GM21423 (cell line): ENCODE measurements around the gene CCT7.

Source experiments
- ATAC-seq: cut with Tn5 transposase; IDR thresholded peaks from one replicate; pipeline ENCODE4 v1.9.1; 2021; ENCODE audit warnings: mild to moderate bottlenecking, moderate library complexity; ENCODE audit not compliant: unreplicated experiment

Gene CCT7

DNA sequence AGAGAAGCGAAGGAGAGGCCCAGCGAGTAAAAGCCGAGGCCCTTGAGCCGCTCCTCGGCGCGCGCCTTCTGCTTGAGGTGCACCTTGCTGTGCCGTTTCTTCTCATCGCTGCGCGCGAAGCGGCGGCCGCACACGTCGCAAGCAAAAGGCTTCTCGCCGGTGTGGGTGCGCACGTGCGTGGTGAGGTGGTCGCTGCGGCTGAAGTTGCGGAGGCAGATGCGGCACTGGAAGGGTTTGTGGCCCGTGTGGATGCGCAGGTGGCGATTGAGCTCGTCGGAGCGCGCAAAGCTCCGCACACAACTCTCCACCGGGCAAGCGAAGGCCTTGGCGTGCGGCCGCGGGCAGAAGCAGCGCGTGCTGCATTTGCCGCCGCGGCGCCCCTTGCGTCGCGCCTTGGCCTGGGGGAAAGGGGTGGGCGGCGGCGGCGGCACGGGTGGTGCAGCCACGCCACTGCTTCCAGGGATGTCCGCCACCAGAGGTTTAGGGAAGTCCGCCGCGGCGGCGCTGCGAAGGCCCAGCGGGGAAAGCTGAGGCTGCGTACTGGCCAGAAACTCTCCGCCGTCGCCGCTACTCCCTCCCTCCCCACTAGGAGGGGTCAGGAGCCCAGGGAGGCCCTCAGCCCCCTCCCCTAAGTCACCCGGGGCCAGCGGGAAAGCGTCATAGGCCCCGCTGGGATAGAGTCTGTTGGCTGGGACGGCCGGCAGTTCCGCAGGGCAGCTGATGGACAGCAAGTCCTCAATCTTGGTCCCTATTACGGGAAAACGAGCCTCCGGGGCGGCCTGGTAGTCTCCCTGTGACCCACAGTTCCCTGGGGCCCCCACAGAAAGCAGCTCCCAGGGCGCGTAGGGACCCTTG is 57.6 kb downstream of the CCT7 start:
- no peak for ATAC-seq

DNA sequence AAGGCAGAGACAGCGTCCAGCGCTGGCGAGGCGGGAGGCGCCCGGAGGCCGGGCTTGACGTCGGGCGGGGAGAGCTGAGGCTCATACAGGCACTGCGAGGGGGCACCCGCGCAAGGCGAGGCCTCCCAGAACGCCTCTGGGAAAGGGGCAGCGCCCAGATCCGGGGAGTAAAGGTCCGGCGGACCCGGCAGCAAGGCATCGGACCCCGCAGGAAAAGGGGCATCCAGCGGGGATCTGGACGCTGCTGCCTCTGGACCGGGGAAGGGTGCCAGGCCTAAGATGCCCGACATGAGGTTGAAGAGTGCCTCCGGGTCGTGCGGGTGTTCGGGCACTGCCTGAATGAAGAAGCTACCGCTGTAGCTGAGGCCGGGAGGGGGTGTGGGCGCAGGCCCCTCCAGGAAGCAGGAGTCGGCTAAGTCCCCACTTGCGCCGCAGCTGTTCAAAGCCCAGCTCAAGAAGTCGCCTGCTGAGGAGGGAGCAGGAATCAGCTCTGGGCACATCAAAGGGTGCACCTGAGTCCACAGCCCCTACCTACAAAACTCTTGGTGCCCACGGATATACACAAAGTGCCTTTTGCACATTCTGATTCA is 58.3 kb downstream of the CCT7 start:
- ATAC-seq = no peak

DNA sequence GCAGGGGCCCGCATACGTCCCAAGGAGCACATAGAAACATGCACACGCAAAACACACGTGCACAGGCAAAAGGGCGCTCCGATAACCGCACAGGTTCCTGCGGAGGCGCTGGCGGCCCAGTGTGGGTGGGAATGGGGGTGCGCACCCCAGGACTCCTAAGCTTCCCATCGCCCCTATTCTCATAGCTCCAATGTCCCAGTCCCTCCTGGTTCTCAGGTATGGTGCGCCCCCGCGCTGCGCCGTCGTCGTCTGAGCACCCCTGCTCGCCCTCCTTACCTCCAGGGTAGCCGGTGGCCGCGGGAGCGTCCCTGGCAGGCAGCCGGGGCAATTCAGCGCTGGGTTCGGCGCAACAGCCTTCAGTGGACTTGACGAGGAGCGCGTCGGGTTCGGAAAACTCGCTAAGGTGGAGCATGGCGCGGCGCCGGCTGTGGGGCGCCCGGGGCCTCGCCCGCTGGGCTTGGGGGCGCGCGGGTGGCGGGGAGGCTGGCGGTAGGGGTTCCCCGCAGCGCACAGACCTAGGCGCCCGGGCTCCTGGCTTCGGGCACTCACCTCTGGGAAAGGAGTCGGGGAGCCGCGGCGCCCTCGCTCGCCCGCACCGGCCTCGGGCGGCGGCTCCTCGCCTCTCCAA is 58.9 kb downstream of the CCT7 start:
- no peak for ATAC-seq

DNA sequence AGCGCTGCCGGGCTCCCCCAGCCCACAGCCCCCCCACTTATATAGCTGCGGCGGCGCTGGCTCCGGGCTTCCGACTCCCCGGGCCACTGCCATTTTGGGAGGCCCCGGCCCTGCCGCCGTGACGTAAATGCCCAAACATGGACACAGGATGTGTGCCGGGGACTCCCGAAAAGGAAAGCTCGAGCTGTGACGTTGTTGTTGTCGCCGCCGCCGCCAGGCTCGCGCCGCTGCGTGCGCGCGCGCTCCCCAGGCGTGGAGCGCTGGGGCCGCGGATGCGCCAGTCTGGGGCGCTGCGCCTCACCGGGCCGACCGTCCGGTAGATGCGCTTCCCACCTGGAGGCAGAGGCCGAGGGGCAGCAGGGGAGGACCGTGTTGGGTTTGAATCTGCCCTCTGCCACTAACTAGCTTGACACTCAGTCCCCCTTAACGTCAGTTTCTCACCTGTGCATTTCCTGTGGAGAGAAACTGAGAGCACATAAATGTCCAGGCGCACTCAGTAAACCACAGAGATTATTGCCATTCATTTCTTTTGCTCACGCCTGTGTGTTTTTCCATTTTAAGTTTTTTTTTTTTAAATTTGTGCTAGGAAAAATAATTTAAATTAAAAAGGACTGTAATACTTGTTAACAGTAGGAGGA is 59.5 kb downstream of the CCT7 start, which contains the start of gene EGR4:
Gene EGR4 (minus strand): TSS at position 15 of the 638 bp plus-strand sequence. CDS start 231 bp downstream, outside the sequence.
- peak; percentile 90 for ATAC-seq

DNA sequence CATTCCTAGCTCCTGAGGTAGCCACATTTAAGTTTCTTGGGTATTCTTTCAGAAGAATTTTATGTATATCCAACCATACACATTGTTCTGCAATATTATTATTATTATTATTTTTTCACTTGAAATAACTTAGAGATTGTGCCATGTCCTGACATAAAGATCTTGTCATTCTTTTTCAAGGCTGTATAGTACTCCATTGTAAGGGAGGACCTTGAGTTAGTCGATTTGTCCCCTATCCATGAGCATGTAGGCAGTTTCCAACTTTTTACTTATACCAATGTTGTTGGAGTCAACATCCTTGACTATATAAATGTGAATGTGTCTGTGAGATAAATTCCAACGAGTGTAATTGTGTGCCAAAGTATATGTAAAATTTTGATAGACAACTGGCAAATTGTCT is 60.1 kb downstream of the CCT7 start:
- no peak for ATAC-seq

DNA sequence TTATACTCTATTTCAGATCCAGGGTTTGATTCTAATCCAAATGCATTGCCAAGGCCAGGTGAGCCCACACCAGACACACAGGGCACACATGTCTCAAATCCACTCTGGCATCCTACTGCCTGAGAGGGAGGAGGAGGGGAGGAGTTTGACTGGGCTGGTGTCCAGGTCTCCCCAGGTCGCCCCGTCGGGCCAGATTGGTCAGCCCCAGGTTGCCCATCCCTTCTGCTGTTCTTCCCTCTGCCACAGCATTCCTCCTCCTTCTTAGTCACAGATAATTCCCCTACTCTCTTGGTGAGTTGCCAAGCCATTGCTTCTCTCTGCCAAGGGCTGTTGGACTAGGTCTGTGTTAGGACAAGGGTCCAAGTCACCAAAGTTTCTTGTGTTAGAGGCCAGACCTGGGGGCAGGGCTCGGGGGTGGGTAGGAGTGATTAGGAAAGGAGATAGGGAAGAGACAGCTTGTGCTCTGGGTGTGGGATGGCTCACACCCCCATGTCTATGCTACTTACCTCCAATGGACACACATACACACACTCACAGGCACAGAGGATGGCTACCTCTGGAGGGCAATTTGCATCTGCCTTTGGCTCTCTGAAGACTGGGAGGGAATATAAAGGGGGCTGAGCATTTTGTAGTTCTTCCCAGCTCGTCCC is 61.8 kb downstream of the CCT7 start:
- no peak for ATAC-seq

DNA sequence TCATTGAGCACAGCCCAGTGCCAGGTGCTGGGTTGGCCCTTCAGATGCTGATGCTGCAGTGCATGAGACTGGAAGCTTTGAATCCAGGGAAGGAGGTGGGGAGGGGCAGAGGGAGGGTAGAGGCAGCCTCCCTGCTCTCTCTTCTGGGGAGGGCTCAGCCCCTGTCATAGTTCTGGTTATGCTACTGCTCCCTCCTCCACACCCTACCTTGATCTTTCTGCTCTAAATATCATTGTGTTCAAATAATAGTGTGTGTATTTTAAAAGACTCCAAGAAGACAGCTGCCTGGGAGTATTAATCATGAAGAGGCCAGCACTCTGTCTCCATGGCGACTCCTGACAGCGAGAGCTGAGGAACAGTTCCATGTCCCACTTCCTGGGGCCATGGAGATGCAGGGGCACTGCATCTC is 63.0 kb downstream of the CCT7 start:
- no peak for ATAC-seq

DNA sequence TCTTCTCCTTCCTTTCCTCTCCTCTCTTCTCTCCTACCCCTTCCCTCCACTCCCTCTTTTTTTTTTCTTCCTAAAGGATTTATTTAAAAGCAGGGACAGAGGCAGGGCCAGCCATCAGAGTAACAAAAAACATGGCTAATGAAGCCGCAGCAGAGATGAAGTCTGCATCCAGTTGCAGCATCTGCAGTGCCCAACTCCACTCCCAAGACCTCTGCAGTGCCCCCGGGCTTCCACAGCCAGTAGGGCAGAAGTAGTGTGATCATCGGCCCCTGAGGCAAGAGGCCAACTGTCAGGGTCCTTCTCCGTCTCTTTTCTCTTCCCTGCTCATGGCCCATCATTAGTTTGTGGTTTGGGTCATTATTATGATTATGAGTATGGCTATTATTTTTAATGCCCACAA is 63.5 kb downstream of the CCT7 start:
- no peak for ATAC-seq

DNA sequence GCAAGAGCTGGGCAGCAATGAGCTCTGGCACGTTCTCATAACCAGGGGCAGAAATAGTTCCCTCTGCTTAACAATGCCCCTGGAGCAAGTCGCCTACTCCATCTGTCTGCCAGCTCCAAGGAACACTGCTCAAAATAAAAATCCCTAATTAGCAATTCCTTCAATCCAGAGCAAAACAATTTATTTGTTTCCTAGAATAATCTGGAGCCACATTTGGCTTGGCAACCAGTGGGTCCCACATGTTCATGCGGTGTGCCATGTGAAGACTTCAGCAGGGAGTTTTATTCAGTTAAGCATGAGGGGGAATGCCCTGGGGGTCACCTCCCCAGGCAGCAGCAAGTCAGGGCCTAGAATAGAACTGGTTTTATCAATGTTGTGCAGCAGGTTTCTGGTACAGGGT is 66.8 kb downstream of the CCT7 start:
- no peak for ATAC-seq

DNA sequence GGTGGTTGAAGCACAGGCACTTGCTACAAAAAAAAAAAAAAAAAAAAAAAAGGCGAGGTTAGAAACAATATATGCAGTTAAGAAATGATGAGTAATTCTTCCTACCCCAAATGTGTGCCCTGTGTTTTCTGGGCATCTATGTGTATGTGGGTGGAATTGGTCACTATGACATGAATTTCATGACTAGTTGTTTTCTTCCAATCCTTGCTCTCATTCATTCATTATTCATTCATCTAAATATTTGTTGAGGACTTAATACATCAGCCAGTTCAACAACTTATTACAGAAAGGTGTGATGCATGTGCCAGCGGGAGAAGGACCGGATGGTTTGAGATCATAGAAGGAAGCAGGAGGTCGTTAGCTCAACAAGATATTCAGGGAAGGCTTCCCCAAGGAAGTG is 67.5 kb downstream of the CCT7 start:
- ATAC-seq = no peak
